Small intestine (tissue), 7 donors: Measurements from ENCODE around the gene CA4. TPM values are rescaled to one million over a fixed set of nuclear protein-coding genes. Genes with fewer than 3 reads are reported as not detected.
"Not testable (repeated sequence)": the region's sequence is repeated elsewhere in the genome, so short reads cannot be mapped to it uniquely, and the experiment has no call there.

ENCODE experiments used
- DNase-seq, 2 donors: peaks; one replicate each; pipeline versions ENCODE4 v3.0.0 to v3.0.0-alpha.2; 2013
- FAIRE-seq: peaks from 2 replicates; lab custom pipeline; 2012; peaks lifted over from hg19 to GRCh38; lab: Jason Lieb, UNC
- H3K27ac ChIP-seq, 3 donors: one replicate each; pipeline ENCODE4 v1.5.1; 2013; ENCODE audit warnings: low read length in 2 of 3, mild to moderate bottlenecking in 2 of 3, control low read depth in 1 of 3, inconsistent platforms in 1 of 3, low read depth in 1 of 3, moderate library complexity in 1 of 3
- H3K27me3 ChIP-seq, 3 donors: one replicate each; pipeline ENCODE4 v1.6.1; 2013; ENCODE audit warnings: low read length in 3 of 3, inconsistent platforms in 1 of 3; ENCODE audit not compliant: control insufficient read depth in 3 of 3, insufficient read depth in 3 of 3
- H3K36me3 ChIP-seq, 3 donors: one replicate each; pipeline ENCODE4 v1.6.1; 2013; ENCODE audit warnings: low read length in 3 of 3, inconsistent platforms in 1 of 3, low read depth in 1 of 3, mild to moderate bottlenecking in 1 of 3, moderate library complexity in 1 of 3; ENCODE audit not compliant: control insufficient read depth in 3 of 3, insufficient read depth in 2 of 3
- H3K4me1 ChIP-seq, 3 donors: one replicate each; pipeline ENCODE4 v1.6.1; 2013; ENCODE audit warnings: low read length in 2 of 3, inconsistent platforms in 1 of 3, low read depth in 1 of 3, mild to moderate bottlenecking in 1 of 3, moderate library complexity in 1 of 3; ENCODE audit not compliant: control insufficient read depth in 3 of 3, insufficient read depth in 2 of 3
- H3K4me3 ChIP-seq, 3 donors: one replicate each; pipeline ENCODE4 v1.5.1; 2013; ENCODE audit warnings: low read length in 3 of 3, control low read depth in 1 of 3, inconsistent platforms in 1 of 3, low read depth in 1 of 3, mild to moderate bottlenecking in 1 of 3, moderate library complexity in 1 of 3
- H3K9me3 ChIP-seq, 2 donors: one replicate each; pipeline ENCODE4 v1.6.1; 2013; ENCODE audit warnings: low read depth in 1 of 2, low read length in 1 of 2; ENCODE audit not compliant: control insufficient read depth in 2 of 2, insufficient read depth in 1 of 2
- WGBS, 3 donors: extraction: QIAGEN DNeasy Blood & Tissue Kit; methylation state at CpG; one replicate each; pipeline ENCODE4 v1.1.7; 2013; 5-methylcytosine and 5-hydroxymethylcytosine counted together
- polyA plus RNA-seq, 4 donors: library from polyadenylated mRNA; stranded (reverse) in 3 of 4; unstranded in 1 of 4; fragments of 200-250 nt in 3 of 4; fragments of 120-200 nt in 1 of 4; gene quantifications; one replicate each; pipeline versions ENCODE4 v1.2.1 to v1.2.3, GENCODE V29; 2013
- donor health status: healthy with polysubstance abuse.
- donor health status: control.
- donor health status: control.
- donor health status: Bipolar disorder and iron deficiency.
- donor health status: healthy.

Gene CA4
- polyA plus RNA-seq, 4 donors, result 3.6 to 11.7 TPM; not detected in 2

DNA sequence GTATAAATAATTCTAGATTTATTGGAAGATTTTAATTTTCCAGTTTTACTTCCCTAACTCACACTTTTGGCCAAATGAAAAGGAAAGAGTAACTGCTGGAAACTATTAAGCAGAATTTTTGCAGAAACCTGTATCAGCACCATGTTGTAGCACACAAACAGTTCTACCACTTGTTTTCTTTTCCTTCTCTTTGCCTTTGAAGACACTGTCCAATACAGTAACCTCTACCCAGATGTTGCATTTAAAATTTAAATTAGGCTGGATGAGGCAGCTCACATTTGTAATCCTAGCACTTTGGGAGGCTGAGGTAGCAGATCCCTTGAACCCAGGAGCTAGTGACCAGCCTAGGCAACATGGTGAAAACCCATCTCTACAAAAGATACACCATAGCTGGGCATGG lies 56.0 kb downstream of the CA4 start:
- H3K9me3 ChIP-seq, H3K36me3 ChIP-seq, H3K4me3 ChIP-seq, H3K4me1 ChIP-seq, FAIRE-seq, DNase-seq, H3K27ac ChIP-seq, H3K27me3 ChIP-seq: not testable (repeated sequence)

GRCh38 chr17:60208302-60208701 lies 58.5 kb downstream of the CA4 start:
- 87 to 100% (median 88%) methylated on average over 1 of the region's 1 CpG for WGBS, 3 donors
- not testable (repeated sequence) for FAIRE-seq, DNase-seq, H3K4me3 ChIP-seq, H3K36me3 ChIP-seq, H3K27ac ChIP-seq, H3K4me1 ChIP-seq, H3K27me3 ChIP-seq, H3K9me3 ChIP-seq

Other genes starting within 250 kb of the CA4 start
- 10 to 100 TPM; 15.4 to 36.1 (median 21.3) TPM for gene RNFT1, start 185.2 kb upstream of the CA4 start, polyA plus RNA-seq
- gene HEATR6, start 71.1 kb upstream of the CA4 start, polyA plus RNA-seq, result 10 to 100 TPM in 1 of 4 donors, 1 to 10 TPM in 3; 2.2 to 11.2 (median 3.7) TPM
- gene USP32, start 242.2 kb downstream of the CA4 start, polyA plus RNA-seq, result 10 to 100 TPM; 10.3 to 21.9 (median 15.1) TPM